GM12801 (cell line): ENCODE data around the gene VWA1.

ENCODE experiments used
- CTCF ChIP-seq: IDR thresholded peaks from one replicate; pipeline ENCODE4 v1.5.1; 2011; ENCODE audit warnings: control low read depth; ENCODE audit not compliant: insufficient read length; ENCODE audit errors: extremely low read depth

Gene VWA1

GRCh38 chr1:1426496-1427105 is 8.9 kb upstream of the VWA1 start:
- no peak for TF ChIP-seq CTCF

GRCh38 chr1:1427106-1427819 is 8.2 kb upstream of the VWA1 start:
- TF ChIP-seq CTCF, result no peak

- no peak for TF ChIP-seq CTCF
Measured at GRCh38 chr1:1427820-1428148, 7.7 kb upstream of the VWA1 start.

- no peak for TF ChIP-seq CTCF
Measured at GRCh38 chr1:1428174-1428573, 7.3 kb upstream of the VWA1 start.

GRCh38 chr1:1429671-1430073 is 5.8 kb upstream of the VWA1 start:
- no peak for TF ChIP-seq CTCF

GRCh38 chr1:1430114-1430982 is 5.1 kb upstream of the VWA1 start:
- no peak for TF ChIP-seq CTCF
